Kidney (tissue), 14 donors: Measurements from ENCODE around the gene FAAP20. TPM values are rescaled to one million over a fixed set of nuclear protein-coding genes. Genes with fewer than 3 reads are reported as not detected.

Experiments used
- DNase-seq, 5 donors: peaks; one replicate each; pipeline ENCODE4 v3.0.0-alpha.2; 2013 to 2020
- FAIRE-seq: peaks from 2 replicates; lab custom pipeline; 2012; peaks lifted over from hg19 to GRCh38; lab: Jason Lieb, UNC
- H3K27ac ChIP-seq, 2 donors: one replicate each; pipeline ENCODE4 v1.7.0; 2013; ENCODE audit warnings: low read depth in 2 of 2, low read length in 2 of 2, inconsistent platforms in 1 of 2
- H3K27me3 ChIP-seq: one replicate; pipeline ENCODE4 v1.7.1; 2013; ENCODE audit warnings: low read length, inconsistent platforms; ENCODE audit not compliant: control insufficient read depth, insufficient read depth
- H3K36me3 ChIP-seq, 3 donors: one replicate each; pipeline versions ENCODE4 v1.7.0 to v1.7.1; 2013; ENCODE audit warnings: low read length in 3 of 3, control low read depth in 1 of 3, inconsistent platforms in 1 of 3; ENCODE audit not compliant: insufficient read depth in 3 of 3, control insufficient read depth in 2 of 3
- H3K4me1 ChIP-seq, 3 donors: one replicate each; pipeline versions ENCODE4 v1.7.0 to v1.7.1; 2013; ENCODE audit warnings: low read length in 3 of 3, inconsistent platforms in 1 of 3, low read depth in 1 of 3; ENCODE audit not compliant: control insufficient read depth in 2 of 3, insufficient read depth in 2 of 3
- H3K4me3 ChIP-seq, 3 donors: one replicate each; pipeline versions ENCODE4 v1.7.0 to v1.8.1; 2013; ENCODE audit warnings: low read length in 3 of 3, control low read depth in 1 of 3, inconsistent platforms in 1 of 3
- H3K9ac ChIP-seq, 3 donors: one replicate each; pipeline versions ENCODE4 v1.7.0 to v1.7.1; 2013; ENCODE audit warnings: low read length in 3 of 3, control low read depth in 1 of 3, inconsistent platforms in 1 of 3
- H3K9me3 ChIP-seq, 3 donors: one replicate each; pipeline versions ENCODE4 v1.7.0 to v1.7.1; 2013; ENCODE audit warnings: low read length in 3 of 3, control low read depth in 1 of 3, inconsistent platforms in 1 of 3; ENCODE audit not compliant: control insufficient read depth in 2 of 3, insufficient read depth in 1 of 3
- CTCF ChIP-seq: IDR thresholded peaks from 3 replicates; pipeline ENCODE4 v1.5.1; 2012; ENCODE audit warnings: mild to moderate bottlenecking, moderate library complexity, borderline replicate concordance; ENCODE audit not compliant: insufficient read depth; ENCODE audit errors: extremely low read depth
- intact Hi-C: fragments of 100-400 bp; cut with DNase I; formaldehyde crosslinking; loops from one replicate; pipeline ENCODE4 v1.11.1; 2022
- polyA plus RNA-seq: library from polyadenylated mRNA; stranded (reverse); fragments of 350-450 nt; fragmentation: Illumina TruSeq; extraction: RNeasy Lipid Tissue Mini Kit (QIAGEN cat#74804); gene quantifications from one replicate; pipeline ENCODE4 v1.2.3, GENCODE V29; 2014; ENCODE audit warnings: low read depth, low replicate concordance; ENCODE audit not compliant: insufficient read depth
- total RNA-seq: library from RNA; stranded (reverse); fragmentation: NEBNext Ultra II Directional; extraction: Animal tissue kit (Norgen Biotek cat#: 25700); gene quantifications from one replicate; pipeline ENCODE4 v1.2.1, GENCODE V29; 2021
- donor health status: control.
- donor health status: control.
- donor health status: control.
- donor health status: control.
- donor health status: control.
- donor health status: DM: yes; HTN: yes; CAD: no.
- donor health status: Normal renal cell carcinoma (clear cell type).

FAAP20 gene
- total and polyA plus RNA-seq, 2 donors from 2014 or later: 69.0 to 109 TPM

- DNase-seq: no peak
- TF ChIP-seq CTCF: no peak
- Histone ChIP-seq H3K36me3 (peaks cover 0 to 5% (median 0%) of the 10 kb centered on the region in 3 donors), H3K9me3 (no peaks in the 10 kb centered on the region), H3K27me3 (no peaks in the 10 kb centered on the region), H3K4me1 (no peaks in the 10 kb centered on the region), H3K4me3 (no peak overlapping the region), H3K9ac (no peak overlapping the region), H3K27ac (no peak overlapping the region)
- intact Hi-C loops: no loop called here
- FAIRE-seq: no peak
These were observed 26.0 kb downstream of the FAAP20 start for GRCh38 chr1:2168535-2168934.

GRCh38 chr1:2168090-2168489 is 26.5 kb downstream of the FAAP20 start:
- H3K27me3 ChIP-seq: no peaks in the 10 kb centered on the region
- no peaks in the 10 kb centered on the region for H3K4me1 ChIP-seq
- DNase-seq: no peak
- no peak overlapping the region for H3K27ac ChIP-seq
- peaks cover 0 to 7% (median under 1%) of the 10 kb centered on the region in 3 donors for H3K36me3 ChIP-seq
- TF ChIP-seq CTCF: no peak
- no peak overlapping the region for H3K4me3 ChIP-seq
- H3K9me3 ChIP-seq: no peaks in the 10 kb centered on the region
- H3K9ac ChIP-seq: no peak overlapping the region
- FAIRE-seq: no peak
- intact Hi-C loops: no loop called here

- no peak for FAIRE-seq
- DNase-seq: no peak
- Histone ChIP-seq H3K4me3 (no peak overlapping the region), H3K9me3 (no peaks in the 10 kb centered on the region), H3K27ac (no peak overlapping the region), H3K27me3 (no peaks in the 10 kb centered on the region), H3K9ac (no peak overlapping the region), H3K36me3 (peaks cover 0 to 4% (median 3%) of the 10 kb centered on the region in 3 donors), H3K4me1 (no peaks in the 10 kb centered on the region)
- no peak for TF ChIP-seq CTCF
- intact Hi-C loops: no loop called here
These were observed 27.9 kb downstream of the FAAP20 start for GRCh38 chr1:2166695-2167094.

GRCh38 chr1:2166254-2166653 is 28.3 kb downstream of the FAAP20 start:
- FAIRE-seq (no peak), DNase-seq (no peak)
- no peak overlapping the region for H3K4me3 ChIP-seq
- H3K27me3 ChIP-seq: no peaks in the 10 kb centered on the region
- TF ChIP-seq CTCF: no peak
- H3K27ac ChIP-seq: no peak overlapping the region
- intact Hi-C loops: no loop called here
- no peaks in the 10 kb centered on the region for H3K9me3 ChIP-seq
- no peaks in the 10 kb centered on the region for H3K4me1 ChIP-seq
- no peak overlapping the region for H3K9ac ChIP-seq
- peaks cover 0 to 4% (median 3%) of the 10 kb centered on the region in 3 donors for H3K36me3 ChIP-seq
